IPS DF 19.7 (cell line): Measurements from ENCODE around the gene A2ML1.
"Not testable (repeated sequence)": the region's sequence is repeated elsewhere in the genome, so short reads cannot be mapped to it uniquely, and the experiment has no call there.

Source experiments
- DNase-seq: peaks from one replicate; pipeline ENCODE4 v3.0.0-alpha.2; 2013; ENCODE audit warnings: low read depth, low spot score

The A2ML1 gene

GRCh38 chr12:8906266-8907180 is 84.1 kb downstream of the A2ML1 start:
- DNase-seq = no peak

GRCh38 chr12:8907513-8907912 is 85.1 kb downstream of the A2ML1 start:
- no peak for DNase-seq

GRCh38 chr12:8909752-8910151 is 87.3 kb downstream of the A2ML1 start:
- DNase-seq = no peak

DNA sequence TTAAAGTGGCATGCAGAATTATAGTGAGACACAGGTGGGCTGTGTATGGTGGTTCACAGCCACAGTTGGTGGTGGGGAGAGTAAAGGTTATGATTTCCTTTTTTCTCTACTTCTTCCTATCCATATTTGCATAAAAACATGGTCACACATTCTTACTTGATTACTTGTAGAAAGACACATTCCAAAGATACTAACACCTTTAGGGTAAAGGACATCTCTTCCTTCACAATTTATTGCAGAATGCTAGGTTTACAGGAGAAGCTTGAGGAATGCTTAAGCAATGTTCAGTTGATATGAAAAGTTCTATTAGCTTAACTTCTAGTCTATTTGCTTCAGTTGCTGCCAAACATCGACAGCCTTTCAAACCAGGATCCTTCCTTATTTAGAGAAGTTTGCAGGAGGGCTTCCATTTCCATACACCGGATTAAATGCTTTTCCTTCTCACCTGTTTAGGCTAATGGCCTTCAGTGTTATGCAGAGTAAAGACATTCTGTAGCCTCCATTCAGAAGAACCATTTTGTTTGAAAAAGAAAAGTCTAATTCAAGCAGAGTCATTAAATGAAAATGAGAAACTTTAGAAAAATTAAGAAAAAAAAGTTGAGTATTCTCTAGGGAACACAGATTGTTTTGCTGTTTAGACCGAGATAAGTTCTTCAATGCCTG is 89.3 kb downstream of the A2ML1 start:
- DNase-seq = peak; percentile 87

DNA sequence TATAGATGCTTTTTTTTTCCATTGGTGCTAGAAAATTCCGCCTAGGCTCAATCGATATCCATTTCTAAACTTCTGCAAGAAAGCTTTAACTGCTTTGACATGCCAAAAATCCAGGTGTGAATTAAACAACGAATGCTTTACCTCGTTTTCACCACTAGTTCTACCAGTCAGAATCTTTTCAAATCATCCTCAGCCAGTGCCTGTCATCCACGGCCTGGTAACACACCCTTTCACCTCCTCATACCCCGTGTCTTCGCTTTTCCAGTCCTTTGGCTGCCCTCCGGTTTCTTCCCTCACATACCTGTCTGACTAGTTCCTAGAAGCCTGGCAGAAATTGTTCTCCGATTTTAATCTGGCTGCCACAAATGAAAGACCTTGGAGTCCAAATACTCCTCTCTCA is 90.5 kb downstream of the A2ML1 start:
- DNase-seq = no peak

- no peak for DNase-seq
Observed at GRCh38 chr12:8913702-8914032, 91.2 kb downstream of the A2ML1 start.

- DNase-seq = not testable (repeated sequence)
Observed at GRCh38 chr12:8914033-8914715, 91.8 kb downstream of the A2ML1 start, which contains the start of gene PHC1. TSS of gene PHC1 (plus strand) at chr12:8914509. CDS start at chr12:8917678, 3,169 bp downstream.

GRCh38 chr12:8914716-8915526 is 92.5 kb downstream of the A2ML1 start:
- no peak for DNase-seq

GRCh38 chr12:8916154-8916553 is 93.7 kb downstream of the A2ML1 start:
- no peak for DNase-seq

DNA sequence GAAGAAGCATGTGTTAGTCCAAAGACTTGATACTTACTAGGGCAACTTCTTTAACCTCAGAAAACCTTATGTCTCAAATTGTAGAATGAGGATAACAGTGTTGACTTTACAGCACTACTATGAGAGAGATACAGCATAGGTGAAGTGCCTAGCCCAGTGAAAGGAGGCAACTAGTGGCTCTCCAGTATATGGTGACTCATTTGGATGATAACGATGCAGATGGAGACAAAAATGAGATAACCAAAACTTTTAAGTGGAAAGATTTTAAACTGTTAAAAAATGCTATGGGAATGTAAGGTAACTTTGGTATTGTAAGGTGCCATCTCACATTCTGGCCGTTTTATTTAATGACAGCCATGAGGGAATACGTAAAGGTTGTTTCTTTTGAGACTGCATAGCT is 94.6 kb downstream of the A2ML1 start:
- DNase-seq = no peak

- no peak for DNase-seq
Observed at GRCh38 chr12:8917751-8918150, 95.3 kb downstream of the A2ML1 start.

DNA sequence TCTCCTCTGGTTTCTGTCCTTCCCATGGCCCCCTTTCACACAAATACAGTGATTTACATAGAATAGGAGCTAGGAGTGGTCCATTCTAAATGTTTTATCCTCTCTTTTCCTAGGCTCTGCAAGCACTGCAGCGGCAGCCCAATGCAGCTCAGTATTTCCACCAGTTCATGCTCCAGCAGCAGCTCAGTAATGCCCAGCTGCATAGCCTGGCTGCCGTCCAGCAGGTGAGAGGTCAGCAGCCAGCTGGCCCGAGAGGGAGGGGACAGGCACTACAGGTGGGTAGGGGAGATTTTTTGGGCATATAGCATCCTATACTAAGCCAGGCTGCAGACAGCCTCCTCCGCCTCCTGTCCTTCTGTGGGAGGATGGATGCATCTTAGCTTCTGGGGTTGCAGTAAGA is 97.2 kb downstream of the A2ML1 start:
- DNase-seq = not testable (repeated sequence)

DNA sequence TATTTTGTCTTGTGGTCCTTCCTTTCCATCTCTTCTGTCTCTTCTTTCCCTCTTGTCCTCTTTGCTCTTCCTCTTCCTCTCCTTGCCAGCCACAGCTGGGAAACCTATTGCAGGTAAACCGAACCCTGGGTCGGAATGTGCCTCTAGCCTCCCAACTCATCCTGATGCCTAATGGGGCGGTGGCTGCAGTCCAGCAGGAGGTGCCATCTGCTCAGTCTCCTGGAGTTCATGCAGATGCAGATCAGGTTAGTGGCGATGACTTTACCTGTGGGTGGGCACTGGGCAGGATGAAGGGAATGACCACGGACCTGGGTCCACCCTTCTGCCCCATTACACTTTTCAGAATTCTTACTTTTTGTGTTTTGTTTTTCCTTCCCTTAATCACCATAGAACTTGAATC is 100.1 kb downstream of the A2ML1 start:
- DNase-seq = no peak
